PFSK-1 (cell line): ENCODE results near the gene KCP.

Experiments
- FOXP2 ChIP-seq: optimal IDR thresholded peaks from 2 replicates; pipeline ENCODE3; 2011; ENCODE audit warnings: borderline replicate concordance, control low read depth, inconsistent platforms; ENCODE audit not compliant: insufficient read depth; ENCODE audit errors: extremely low read length, extremely low read depth
- POLR2AphosphoS5 ChIP-seq: IDR thresholded peaks from 2 replicates; pipeline ENCODE4 v1.6.1; 2012; ENCODE audit warnings: low read depth, mild to moderate bottlenecking, control low read depth, low read length, moderate library complexity
- REST ChIP-seq, 2 experiments: IDR thresholded peaks; 2 replicates each; pipeline versions ENCODE4 v1.6.1 to v1.8.0; 2011 to 2012; ENCODE audit warnings: low read depth in 2 of 2, low read length in 2 of 2, control low read depth in 1 of 2, inconsistent platforms in 1 of 2, mild to moderate bottlenecking in 1 of 2, moderate library complexity in 1 of 2; ENCODE audit not compliant: insufficient read depth in 1 of 2
- SIN3A ChIP-seq: IDR thresholded peaks from 2 replicates; pipeline ENCODE4 v1.6.1; 2012; ENCODE audit warnings: mild to moderate bottlenecking, low read length, moderate library complexity, borderline replicate concordance; ENCODE audit not compliant: insufficient read depth
- TAF1 ChIP-seq: IDR thresholded peaks from 2 replicates; pipeline ENCODE4 v1.6.1; 2012; ENCODE audit warnings: low read length, control low read depth, borderline replicate concordance; ENCODE audit not compliant: insufficient read depth

KCP gene

GRCh38 chr7:128853799-128854198 lies 56.7 kb downstream of the KCP start:
- TF ChIP-seq SIN3A = no peak
- no peak for TF ChIP-seq FOXP2
- no peak for TF ChIP-seq REST (IDR thresholded peaks at IDR 0.05; ENCODE audit: insufficient read depth in 1 of 2, low read depth in 2 of 2, low read length in 2 of 2)
- TF ChIP-seq TAF1 = no peak
- no peak for TF ChIP-seq POLR2AphosphoS5

- TF ChIP-seq REST (IDR thresholded peaks at IDR 0.05; ENCODE audit: insufficient read depth in 1 of 2, low read depth in 2 of 2, low read length in 2 of 2) = no peak
- TF ChIP-seq POLR2AphosphoS5 = no peak
- no peak for TF ChIP-seq TAF1
- TF ChIP-seq FOXP2 = no peak
- no peak for TF ChIP-seq SIN3A
Measured at GRCh38 chr7:128852537-128853254, 57.8 kb downstream of the KCP start.

- TF ChIP-seq FOXP2 (no peak), REST (IDR thresholded peaks at IDR 0.05; ENCODE audit: insufficient read depth in 1 of 2, low read depth in 2 of 2, low read length in 2 of 2) (no peak), POLR2AphosphoS5 (no peak), SIN3A (no peak), TAF1 (no peak)
Measured at GRCh38 chr7:128849804-128850490, 60.6 kb downstream of the KCP start.

- no peak for TF ChIP-seq SIN3A
- no peak for TF ChIP-seq REST (IDR thresholded peaks at IDR 0.05; ENCODE audit: insufficient read depth in 1 of 2, low read depth in 2 of 2, low read length in 2 of 2)
- TF ChIP-seq TAF1 = no peak
- no peak for TF ChIP-seq FOXP2
- no peak for TF ChIP-seq POLR2AphosphoS5
Measured at GRCh38 chr7:128849156-128849515, 61.4 kb downstream of the KCP start.
